DOHH2 (cell line): Measurements from ENCODE around the gene CD9.

Experiments used
- H3F3A ChIP-seq: fragments of 200-600 bp; sonication (generic), shearing (Covaris generic); 2 replicates; pipeline ENCODE4 v1.6.0; 2016; ENCODE audit warnings: antibody characterized with exemption, mild to moderate bottlenecking; ENCODE audit not compliant: control insufficient read depth, insufficient read depth
- H3K27ac ChIP-seq: fragments of 200-600 bp; sonication (generic); 2 replicates; pipeline ENCODE4 v1.5.1; 2014; ENCODE audit warnings: low read depth, mild to moderate bottlenecking, low read length, moderate library complexity
- H3K27me3 ChIP-seq: fragments of 200-600 bp; sonication (generic); 2 replicates; pipeline ENCODE4 v1.6.1; 2014; ENCODE audit warnings: mild to moderate bottlenecking, low read length, mixed read lengths; ENCODE audit not compliant: control insufficient read depth
- H3K36me3 ChIP-seq: fragments of 200-600 bp; sonication (generic); 2 replicates; pipeline ENCODE4 v1.6.1; 2014; ENCODE audit warnings: mild to moderate bottlenecking, low read length, moderate library complexity, mixed read lengths; ENCODE audit not compliant: control insufficient read depth
- H3K4me1 ChIP-seq: fragments of 200-600 bp; sonication (generic); 2 replicates; pipeline ENCODE4 v1.6.1; 2014; ENCODE audit warnings: mild to moderate bottlenecking, low read length, mixed read lengths; ENCODE audit not compliant: control insufficient read depth
- H3K4me2 ChIP-seq: fragments of 200-600 bp; sonication (generic); 2 replicates; pipeline ENCODE4 v1.6.0; 2014; ENCODE audit warnings: mild to moderate bottlenecking, low read length, moderate library complexity
- H3K4me3 ChIP-seq: fragments of 200-600 bp; sonication (generic); 2 replicates; pipeline ENCODE4 v1.5.1; 2014; ENCODE audit warnings: mild to moderate bottlenecking, low read length, mixed read lengths
- H3K79me2 ChIP-seq: fragments of 200-600 bp; sonication (generic); 2 replicates; pipeline ENCODE4 v1.6.1; 2014; ENCODE audit warnings: mild to moderate bottlenecking, low read length, mixed read lengths; ENCODE audit not compliant: control insufficient read depth
- H3K9me2 ChIP-seq: fragments of 200-600 bp; sonication (generic); replicated peaks from 2 replicates; pipeline ENCODE4 v1.6.1; 2014; ENCODE audit warnings: mild to moderate bottlenecking, low read length, mixed read lengths; ENCODE audit not compliant: control insufficient read depth
- H3K9me3 ChIP-seq: fragments of 200-600 bp; sonication (generic); 2 replicates; pipeline ENCODE4 v1.6.1; 2014; ENCODE audit warnings: antibody characterized with exemption, low read length, mixed read lengths; ENCODE audit not compliant: control insufficient read depth, insufficient read depth
- H4K20me1 ChIP-seq: fragments of 200-600 bp; sonication (generic); 2 replicates; pipeline ENCODE4 v1.6.0; 2014; ENCODE audit warnings: low read depth, mild to moderate bottlenecking, antibody characterized with exemption, low read length, moderate library complexity; ENCODE audit not compliant: control insufficient read depth, insufficient read depth
- CTCF ChIP-seq: fragments of 200-600 bp; sonication (generic); IDR thresholded peaks from one replicate; pipeline ENCODE4 v1.5.1; 2014; ENCODE audit warnings: antibody characterized with exemption, mild to moderate bottlenecking, low read depth, low read length; ENCODE audit not compliant: poor library complexity, severe bottlenecking
- EZH2phosphoT487 ChIP-seq: fragments of 200-600 bp; sonication (generic); IDR thresholded peaks from 2 replicates; pipeline ENCODE4 v1.6.1; 2017; ENCODE audit warnings: borderline replicate concordance, mild to moderate bottlenecking, antibody characterized with exemption, low read length, moderate library complexity, mixed read lengths

Gene CD9

GRCh38 chr12:6266971-6267721, 66.9 kb downstream of the CD9 start:
- no peaks in the 10 kb centered on the region for H3K79me2 ChIP-seq
- H3K9me2 ChIP-seq: no peaks in the 10 kb centered on the region
- no peak overlapping the region for H3K4me3 ChIP-seq
- TF ChIP-seq EZH2phosphoT487: no peak
- TF ChIP-seq CTCF: no peak
- no peaks in the 10 kb centered on the region for H3K36me3 ChIP-seq
- H3F3A ChIP-seq: no peaks in the 10 kb centered on the region
- H3K4me1 ChIP-seq: no peaks in the 10 kb centered on the region
- H4K20me1 ChIP-seq: no peaks in the 10 kb centered on the region
- H3K4me2 ChIP-seq: no peak overlapping the region
- H3K27me3 ChIP-seq: no peaks in the 10 kb centered on the region
- H3K9me3 ChIP-seq: no peaks in the 10 kb centered on the region
- no peak overlapping the region for H3K27ac ChIP-seq

DNA sequence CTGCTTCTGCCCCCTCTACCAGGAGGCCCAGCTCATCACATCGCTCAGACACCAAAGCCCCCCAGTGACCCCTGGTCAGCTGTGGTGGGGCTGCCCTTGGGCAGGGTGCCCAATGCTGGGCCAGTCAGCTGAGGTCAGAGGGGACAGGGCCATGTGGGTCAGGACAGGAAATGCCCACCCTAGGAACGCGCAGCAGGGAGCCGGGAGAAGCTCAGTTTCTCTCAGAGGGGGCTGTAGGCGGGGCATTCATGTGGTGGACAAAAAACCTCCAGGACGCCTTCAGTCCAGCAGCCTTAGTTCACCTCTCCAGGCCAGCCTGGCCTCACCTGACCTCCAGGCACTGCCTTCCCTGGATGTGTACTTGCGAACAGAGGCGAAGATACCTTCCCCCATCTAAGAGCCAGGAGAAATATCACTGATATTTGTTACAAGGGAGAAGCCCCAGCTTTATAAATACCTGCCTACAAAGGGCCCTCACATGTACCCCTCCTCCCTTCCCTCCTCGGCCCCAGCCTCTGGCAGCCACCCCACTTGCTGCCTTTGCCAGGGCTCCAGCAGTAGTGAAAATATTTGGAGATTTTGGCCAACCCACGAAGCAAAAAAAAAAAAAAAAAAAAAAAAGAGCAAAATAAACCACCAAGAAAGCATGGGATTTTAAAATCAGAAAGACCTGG, 68.4 kb downstream of the CD9 start:
- no peak for TF ChIP-seq CTCF
- H3K4me1 ChIP-seq: no peaks in the 10 kb centered on the region
- no peaks in the 10 kb centered on the region for H3K36me3 ChIP-seq
- H3K27ac ChIP-seq: no peak overlapping the region
- peaks cover 3% of the 10 kb centered on the region for H3K27me3 ChIP-seq
- no peaks in the 10 kb centered on the region for H3K9me3 ChIP-seq
- H3K79me2 ChIP-seq: no peaks in the 10 kb centered on the region
- H3K4me3 ChIP-seq: no peak overlapping the region
- no peak overlapping the region for H3K4me2 ChIP-seq
- no peaks in the 10 kb centered on the region for H3F3A ChIP-seq
- no peaks in the 10 kb centered on the region for H4K20me1 ChIP-seq
- H3K9me2 ChIP-seq: no peaks in the 10 kb centered on the region

GRCh38 chr12:6269986-6270385, 69.8 kb downstream of the CD9 start:
- no peaks in the 10 kb centered on the region for H3K9me3 ChIP-seq
- no peaks in the 10 kb centered on the region for H4K20me1 ChIP-seq
- H3K4me3 ChIP-seq: no peak overlapping the region
- no peaks in the 10 kb centered on the region for H3K36me3 ChIP-seq
- H3K27ac ChIP-seq: no peak overlapping the region
- H3F3A ChIP-seq: no peaks in the 10 kb centered on the region
- no peaks in the 10 kb centered on the region for H3K4me1 ChIP-seq
- peaks cover 3% of the 10 kb centered on the region for H3K27me3 ChIP-seq
- no peaks in the 10 kb centered on the region for H3K79me2 ChIP-seq
- no peaks in the 10 kb centered on the region for H3K9me2 ChIP-seq
- TF ChIP-seq CTCF (no peak), EZH2phosphoT487 (no peak)
- no peak overlapping the region for H3K4me2 ChIP-seq
